G401.6 (cell line): ENCODE data around the gene PHOX2A.
"Not testable (repeated sequence)": the region's sequence is repeated elsewhere in the genome, so short reads cannot be mapped to it uniquely, and the experiment has no call there.

Experiments
- FAIRE-seq: peaks from 2 replicates; lab custom pipeline; 2012; peaks lifted over from hg19 to GRCh38; lab: Jason Lieb, UNC

Gene PHOX2A

DNA sequence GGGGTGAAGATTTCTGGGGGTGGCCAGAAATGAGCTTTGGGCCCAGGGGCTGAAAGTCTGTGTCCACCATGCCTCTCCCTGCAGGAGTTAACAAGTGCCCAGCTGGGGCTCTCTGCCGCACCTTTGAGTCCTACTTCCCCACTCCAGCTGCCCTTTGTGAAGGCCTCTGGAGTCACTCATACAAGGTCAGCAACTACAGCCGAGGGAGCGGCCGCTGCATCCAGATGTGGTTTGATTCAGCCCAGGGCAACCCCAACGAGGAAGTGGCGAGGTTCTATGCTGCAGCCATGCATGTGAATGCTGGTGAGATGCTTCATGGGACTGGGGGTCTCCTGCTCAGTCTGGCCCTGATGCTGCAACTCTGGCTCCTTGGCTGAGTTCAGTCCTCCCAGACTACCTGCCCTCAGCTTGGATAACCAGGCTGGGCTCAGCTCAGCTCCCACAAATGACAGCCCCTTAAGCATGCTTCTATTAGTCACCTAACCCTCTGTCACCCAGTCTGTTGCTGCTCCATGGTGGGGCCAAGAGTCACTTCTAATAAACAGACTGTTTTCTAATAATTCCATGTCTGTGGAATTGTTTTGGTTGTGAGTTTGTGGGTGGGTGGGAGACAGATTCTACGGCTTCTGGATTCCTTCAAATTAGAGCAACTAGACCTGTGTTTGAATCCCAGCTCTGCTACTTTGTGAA lies 22.4 kb downstream of the PHOX2A start:
- FAIRE-seq: no peak

DNA sequence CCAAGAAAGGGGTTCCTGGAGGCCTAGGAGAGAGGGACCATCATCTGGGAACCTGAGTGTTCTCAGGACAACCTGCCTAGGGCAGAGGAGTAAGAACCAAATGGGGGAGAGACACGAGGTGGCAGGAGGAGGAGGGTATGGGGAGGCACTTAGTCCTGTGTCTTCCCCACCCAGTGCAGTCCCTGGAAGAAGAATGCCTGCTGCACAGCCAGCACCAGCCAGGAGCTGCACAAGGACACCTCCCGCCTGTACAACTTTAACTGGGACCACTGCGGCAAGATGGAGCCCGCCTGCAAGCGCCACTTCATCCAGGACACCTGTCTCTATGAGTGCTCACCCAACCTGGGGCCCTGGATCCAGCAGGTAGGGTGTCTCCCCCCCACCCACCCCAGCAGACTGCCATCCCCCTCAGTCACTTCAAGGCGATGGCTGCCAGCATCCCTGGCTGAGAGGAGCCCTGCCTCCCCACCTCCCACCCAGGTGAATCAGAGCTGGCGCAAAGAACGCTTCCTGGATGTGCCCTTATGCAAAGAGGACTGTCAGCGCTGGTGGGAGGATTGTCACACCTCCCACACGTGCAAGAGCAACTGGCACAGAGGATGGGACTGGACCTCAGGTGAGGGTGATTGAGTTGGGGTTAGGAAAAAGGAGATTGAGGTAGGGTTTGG lies 23.1 kb downstream of the PHOX2A start:
- no peak for FAIRE-seq

DNA sequence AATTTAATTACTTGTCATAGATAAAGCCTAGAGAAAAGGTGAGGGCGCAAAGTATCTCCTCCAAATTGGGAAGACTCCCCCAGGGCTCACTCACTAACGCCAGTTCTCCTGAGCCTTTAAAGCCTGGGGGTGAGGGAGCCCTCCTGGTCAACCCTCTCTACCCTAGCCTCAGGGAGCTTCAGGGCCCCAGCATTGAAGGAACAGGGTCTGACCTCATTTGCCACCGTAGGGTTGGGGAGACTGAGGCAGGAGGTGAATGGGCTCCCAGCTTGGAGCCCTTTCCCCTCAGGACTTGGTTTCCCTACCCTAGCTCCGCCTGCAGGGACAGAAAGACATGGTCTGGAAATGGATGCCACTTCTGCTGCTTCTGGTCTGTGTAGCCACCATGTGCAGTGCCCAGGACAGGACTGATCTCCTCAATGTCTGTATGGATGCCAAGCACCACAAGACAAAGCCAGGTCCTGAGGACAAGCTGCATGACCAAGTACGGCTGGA lies 25.7 kb downstream of the PHOX2A start:
- FAIRE-seq: no peak

DNA sequence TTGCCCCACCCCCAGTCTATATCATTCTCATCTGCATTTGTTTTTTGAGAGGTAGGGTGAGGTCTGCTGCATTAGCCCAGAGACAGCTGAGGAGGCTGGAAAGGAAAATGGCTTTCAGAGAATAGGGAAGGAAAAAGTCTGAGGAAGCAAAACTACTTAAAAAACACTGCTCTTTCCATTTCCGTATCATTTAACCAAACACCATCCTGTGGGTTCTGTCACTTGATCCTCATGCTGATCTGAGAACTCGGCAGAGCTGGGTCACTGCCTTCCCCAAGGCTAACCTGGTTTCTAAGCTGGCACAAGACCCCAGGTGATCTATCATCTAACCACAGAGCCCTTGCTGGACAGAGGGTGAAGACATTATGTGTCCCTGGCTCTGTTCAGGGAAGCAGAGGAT lies 26.1 kb downstream of the PHOX2A start:
- FAIRE-seq: no peak

DNA sequence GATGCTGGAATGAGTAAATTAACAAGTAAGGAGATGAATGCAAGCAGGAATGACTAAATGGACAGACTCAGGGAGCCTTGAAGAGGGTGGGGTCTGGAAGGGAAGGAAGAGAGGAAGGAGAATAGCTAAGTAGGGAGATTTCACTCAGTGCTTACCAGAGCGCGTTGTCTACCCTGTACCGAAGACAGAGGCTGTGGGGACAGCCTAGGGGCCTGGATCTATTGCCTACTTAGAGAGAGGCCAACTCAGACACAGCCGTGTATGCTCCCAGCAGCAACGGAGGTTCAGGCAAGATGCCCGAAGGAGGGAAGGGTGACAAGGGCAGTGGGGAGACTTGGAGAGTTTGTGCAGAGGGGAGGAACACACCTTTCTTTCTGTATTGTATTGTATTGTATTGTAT lies 27.3 kb downstream of the PHOX2A start, which contains the start of gene FOLR2:
TSS of gene FOLR2 (plus strand) at position 157 of the 400 bp plus-strand sequence. CDS start 1,791 bp downstream, outside the sequence.
- FAIRE-seq: no peak

DNA sequence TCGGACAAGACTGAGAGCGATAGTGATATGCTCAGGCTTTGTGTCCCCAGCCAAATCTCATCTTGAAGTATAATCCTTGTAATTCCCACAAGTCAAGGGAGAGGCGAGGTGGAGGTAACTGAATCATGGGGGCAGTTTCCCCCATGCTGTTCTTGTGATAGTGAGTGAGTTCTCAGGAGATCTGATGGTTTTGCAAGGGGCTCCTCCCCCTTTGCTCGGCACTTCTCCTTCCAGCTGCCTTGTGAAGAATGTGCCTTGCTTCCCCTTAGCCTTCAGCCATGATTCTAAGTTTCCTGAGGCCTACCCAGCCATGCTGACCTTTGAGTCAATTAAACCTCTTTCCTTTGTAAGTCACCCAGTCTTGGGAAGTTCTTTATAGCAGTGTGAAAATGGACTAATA lies 34.9 kb downstream of the PHOX2A start:
- no peak for FAIRE-seq

DNA sequence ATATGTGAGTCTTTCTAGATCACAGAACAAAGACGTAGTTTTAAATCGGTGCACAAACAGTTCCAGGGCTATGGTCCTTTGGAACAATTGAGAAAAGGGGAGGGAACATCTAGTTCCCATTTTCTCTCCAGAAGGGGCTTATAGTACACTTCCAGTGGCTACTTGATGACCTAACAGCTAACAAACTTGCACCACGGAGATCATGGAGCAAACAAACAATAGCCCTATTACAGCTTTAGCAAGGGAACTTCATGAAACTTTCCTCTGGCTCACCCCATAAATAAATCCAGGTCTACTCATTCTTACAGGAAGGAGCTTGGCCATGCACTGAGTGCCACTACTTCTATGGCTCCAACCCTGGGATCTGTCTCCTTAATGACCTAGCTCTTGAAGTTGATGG lies 35.7 kb downstream of the PHOX2A start:
- no peak for FAIRE-seq

DNA sequence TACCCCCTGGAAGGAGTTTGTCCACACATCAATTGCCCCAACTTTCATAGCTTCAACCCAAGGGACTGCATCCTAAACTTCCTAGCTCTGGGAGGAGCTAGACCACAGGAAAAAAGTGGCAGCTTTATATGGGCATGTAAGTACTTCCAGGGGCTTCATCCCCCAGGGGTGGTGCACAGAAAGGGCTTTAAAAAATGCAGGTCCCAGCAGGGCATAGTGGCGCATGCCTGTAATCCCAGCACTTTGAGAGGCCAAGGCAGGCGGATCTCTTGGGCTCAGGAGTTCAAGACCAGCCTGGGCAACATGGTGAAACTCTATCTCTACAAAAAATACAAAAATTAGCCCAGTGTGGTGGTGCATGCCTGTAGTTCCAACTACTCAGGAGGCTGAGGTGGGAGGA lies 37.2 kb downstream of the PHOX2A start:
- FAIRE-seq: not testable (repeated sequence)

DNA sequence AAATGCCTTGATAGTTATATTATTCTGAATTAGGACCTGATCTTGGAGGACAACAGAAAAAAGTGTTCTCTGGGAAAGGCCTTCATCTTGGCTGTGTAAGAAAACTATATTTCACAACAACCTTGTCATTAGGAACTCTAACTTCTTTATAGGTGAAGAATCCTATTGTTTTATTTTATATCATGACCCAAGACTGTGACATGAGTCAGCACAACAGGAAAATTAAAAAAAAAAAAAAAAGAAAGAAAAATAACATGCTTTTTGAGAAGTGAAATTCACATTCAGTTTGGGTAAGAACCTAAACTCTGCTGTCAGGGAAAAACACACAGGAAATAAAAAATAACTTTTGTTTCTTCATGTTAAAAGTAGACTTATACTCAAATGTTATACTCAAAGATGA lies 39.1 kb downstream of the PHOX2A start:
- FAIRE-seq: no peak

DNA sequence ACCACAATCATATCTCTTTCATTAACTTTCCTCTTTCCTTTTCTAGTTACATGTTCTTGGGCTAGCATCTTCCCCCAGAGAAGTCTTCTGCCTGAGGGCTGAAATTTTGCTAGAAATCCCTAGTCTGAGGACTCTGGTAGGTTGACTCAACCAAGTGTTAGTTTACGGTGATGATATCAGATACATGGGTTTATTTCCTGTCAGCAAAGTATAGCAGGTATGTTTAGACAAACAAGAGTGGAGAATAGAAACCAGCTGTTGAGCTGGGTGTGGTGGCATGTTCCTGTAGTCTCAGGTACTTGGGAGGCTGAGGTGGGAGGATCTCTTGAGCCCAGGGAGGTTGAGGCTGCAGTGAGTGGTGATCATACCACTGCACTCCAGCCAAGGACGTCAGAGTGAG lies 40.8 kb downstream of the PHOX2A start:
- no peak for FAIRE-seq

DNA sequence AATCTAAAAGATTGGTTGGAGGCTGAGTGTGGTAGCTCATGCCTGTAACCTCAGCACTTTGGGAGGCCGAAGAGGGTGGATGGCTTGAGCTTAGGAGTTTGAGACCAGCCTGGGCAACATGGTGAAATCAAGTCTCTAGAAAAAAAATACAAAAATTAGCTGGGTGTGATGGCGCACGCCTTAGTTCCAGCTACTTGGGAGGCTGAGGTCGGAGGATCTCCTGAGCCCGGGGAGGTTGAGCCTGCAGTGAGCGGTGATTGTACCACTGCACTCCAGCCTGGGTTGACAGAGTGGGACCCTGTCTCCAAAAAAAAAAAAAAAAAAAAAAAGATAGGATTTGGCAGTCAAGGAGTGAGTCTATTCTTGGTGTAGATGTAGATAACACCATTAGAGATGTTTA lies 41.4 kb downstream of the PHOX2A start:
- FAIRE-seq: no peak

DNA sequence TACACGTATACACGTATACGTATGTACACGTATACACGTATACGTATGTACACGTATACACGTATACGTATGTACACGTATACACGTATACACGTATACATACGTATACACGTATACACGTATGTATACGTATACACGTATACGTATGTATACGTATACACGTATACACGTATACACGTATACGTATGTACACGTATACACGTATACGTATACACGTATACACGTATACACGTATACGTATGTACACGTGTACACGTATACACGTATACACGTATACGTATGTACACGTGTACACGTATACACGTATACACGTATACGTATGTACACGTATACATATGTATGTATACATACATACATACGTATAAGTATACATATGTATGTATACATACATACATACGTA lies 42.5 kb downstream of the PHOX2A start:
- not testable (repeated sequence) for FAIRE-seq

DNA sequence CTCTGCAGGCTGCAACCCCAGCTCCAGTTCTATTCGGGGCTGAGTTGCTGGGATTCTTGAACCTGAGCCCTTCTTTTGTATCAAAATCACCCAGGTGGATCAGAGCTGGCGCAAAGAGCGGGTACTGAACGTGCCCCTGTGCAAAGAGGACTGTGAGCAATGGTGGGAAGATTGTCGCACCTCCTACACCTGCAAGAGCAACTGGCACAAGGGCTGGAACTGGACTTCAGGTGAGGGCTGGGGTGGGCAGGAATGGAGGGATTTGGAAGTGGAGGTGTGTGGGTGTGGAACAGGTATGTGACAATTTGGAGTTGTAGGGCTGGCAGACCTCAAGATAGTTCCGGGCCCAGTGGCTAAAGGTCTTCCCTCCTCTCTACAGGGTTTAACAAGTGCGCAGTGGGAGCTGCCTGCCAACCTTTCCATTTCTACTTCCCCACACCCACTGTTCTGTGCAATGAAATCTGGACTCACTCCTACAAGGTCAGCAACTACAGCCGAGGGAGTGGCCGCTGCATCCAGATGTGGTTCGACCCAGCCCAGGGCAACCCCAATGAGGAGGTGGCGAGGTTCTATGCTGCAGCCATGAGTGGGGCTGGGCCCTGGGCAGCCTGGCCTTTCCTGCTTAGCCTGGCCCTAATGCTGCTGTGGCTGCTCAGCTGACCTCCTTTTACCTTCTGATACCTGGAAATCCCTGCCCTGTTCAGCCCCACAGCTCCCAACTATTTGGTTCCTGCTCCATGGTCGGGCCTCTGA lies 48.3 kb downstream of the PHOX2A start:
- no peak for FAIRE-seq

DNA sequence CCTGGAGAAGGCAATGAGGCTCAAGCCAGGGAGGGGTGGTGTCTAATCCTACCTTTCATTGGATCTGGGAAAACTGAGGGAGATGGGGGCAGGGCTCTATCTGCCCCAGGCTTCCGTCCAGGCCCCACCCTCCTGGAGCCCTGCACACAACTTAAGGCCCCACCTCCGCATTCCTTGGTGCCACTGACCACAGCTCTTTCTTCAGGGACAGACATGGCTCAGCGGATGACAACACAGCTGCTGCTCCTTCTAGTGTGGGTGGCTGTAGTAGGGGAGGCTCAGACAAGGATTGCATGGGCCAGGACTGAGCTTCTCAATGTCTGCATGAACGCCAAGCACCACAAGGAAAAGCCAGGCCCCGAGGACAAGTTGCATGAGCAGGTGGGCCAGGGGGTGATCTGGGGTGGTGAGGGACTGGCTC lies 52.0 kb downstream of the PHOX2A start, which contains the start of gene FOLR1:
TSS of gene FOLR1 (plus strand) at position 180 of the 421 bp plus-strand sequence. CDS start at position 214, 34 bp downstream.
- no peak for FAIRE-seq

DNA sequence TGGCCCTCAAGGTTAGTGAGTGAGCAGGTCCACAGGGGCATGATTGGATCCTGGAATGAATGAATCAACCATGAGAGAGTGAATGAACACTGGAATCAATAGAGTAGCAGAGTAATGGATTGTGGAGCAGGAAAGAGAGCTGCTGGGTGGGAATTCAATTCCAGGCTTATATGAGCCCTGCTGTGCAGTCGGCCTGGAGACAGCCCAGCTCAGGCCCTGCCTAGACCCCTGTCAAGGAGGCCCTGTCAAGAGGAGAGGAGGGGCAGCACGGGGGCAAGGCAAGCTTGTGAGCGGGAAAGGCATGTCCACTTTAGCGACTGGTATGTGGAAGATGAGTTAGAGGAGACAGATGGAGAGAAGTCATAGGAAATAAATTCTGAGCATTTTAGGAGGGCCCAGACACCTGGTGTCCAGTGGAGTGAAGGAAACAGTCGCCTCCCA lies 53.3 kb downstream of the PHOX2A start:
- no peak for FAIRE-seq

DNA sequence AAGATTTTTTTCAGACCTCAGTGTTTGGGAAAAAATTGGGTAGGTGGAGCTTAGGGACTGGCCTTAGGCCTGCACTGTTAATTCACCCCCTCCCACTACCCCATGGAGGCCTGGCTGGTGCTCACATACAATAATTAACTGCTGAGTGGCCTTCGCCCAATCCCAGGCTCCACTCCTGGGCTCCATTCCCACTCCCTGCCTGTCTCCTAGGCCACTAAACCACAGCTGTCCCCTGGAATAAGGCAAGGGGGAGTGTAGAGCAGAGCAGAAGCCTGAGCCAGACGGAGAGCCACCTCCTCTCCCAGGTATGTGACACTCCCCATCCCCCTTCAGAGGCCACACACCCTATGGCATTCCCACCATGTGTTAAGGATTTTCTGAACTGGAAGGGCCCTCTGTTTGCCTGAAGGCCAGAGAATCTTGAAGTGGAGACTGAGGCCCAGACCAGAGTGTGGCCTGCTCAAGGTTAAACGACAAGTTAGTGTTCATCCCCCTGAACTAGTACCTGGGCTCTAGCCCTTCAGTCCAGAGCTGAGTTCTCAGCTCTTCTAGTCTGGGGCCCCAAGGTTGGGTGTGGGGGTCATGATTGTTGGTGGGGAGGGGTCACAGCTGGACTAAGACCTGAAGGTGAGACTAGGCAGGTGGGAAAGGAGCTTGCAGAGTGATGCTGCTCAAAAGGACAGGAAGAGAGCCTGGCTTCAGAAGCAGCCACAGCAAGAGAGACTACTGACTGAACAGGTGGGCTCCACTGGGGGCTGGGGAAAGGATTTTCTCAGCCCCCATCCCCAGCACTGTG lies 54.3 kb downstream of the PHOX2A start:
- no peak for FAIRE-seq
